Regular cardiac myocyte (primary cell): ENCODE data around the gene LAIR1. TPM values are rescaled to one million over a fixed set of nuclear protein-coding genes. Genes with fewer than 3 reads are reported as not detected.

Source experiments
- total RNA-seq: library from RNA; depleted of rRNA; stranded (reverse); fragments of >200 nt; gene quantifications from 2 replicates; pipeline ENCODE4 v1.2.3, GENCODE V29; 2014

Gene LAIR1, protein sequence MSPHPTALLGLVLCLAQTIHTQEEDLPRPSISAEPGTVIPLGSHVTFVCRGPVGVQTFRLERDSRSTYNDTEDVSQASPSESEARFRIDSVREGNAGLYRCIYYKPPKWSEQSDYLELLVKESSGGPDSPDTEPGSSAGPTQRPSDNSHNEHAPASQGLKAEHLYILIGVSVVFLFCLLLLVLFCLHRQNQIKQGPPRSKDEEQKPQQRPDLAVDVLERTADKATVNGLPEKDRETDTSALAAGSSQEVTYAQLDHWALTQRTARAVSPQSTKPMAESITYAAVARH
- 0.19 and 0.28 TPM in 2 replicates for total RNA-seq

DNA sequence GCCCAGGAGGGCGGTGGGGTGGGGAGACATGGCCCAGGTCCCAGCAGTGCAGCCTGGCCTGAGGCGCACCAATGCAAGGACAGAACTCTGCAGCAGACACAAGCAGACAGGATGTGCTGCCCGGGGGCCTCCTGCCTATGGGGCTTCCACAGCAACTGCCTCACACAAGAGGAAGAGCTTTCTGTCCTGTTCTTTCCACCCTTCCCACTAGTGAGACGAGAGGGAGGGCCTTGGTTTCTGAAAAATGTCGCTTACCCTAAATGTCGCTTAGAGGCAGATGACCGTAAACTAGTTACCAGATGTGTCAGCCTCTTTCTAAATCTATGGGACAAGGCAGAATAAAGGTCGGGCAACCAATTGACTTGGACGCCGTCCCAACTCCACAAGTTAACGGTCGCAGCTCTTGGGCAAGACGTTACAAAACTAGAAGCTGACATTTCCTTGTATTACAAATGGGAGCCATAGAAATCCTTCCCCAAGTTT is at the start of gene LAIR1:
TSS of gene LAIR1 (minus strand) at position 157 of the 483 bp plus-strand sequence. CDS start at position 30, 127 bp downstream.

DNA sequence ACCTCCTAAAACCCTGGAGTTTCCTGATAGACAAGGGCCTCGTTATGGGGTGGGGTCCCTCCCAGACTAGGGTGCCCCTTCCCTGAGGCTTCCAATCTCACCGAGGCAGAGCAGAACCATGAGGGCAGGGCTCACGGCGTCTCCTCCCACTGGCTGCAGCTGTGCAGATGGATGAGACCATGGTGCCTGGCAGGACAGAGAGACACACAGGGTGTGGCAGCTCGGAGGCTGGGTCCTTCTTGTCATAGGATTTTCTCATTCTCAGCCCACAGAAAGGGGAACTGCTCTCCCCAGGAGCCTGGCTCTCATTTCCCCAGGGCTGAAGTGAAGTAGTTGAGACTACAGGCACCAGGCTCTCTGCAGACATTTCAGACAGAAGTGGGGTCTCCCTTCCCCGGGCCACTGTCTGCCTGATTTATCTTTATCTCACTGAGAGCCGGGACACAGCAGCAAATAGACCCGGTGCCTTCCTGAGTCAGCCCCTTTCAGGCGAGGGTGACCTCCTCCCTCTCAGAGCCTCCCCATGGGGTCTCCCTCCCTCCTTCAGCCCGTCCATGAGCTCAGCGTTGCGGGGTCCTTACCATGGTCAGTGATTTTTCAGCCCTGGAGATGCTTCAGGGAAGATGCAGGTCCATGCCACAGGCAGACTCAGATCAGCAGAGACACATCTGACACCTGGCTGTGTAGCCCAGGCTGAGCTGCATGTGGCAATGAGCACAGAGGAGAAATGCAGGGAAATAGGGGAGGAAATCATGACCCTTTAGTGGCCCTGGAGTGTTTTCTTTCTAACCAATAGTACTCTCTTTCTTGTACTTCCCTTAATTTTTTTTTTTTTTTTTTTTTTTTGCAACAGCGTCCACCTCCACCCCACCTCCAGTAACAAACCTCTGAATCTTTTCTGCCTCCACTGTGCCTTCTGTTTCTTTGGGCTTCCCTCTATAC is 52.0 kb downstream of the LAIR1 start, which contains the start of gene LILRA5:
TSS of gene LILRA5 (minus strand) at position 731 of the 942 bp plus-strand sequence. CDS start at position 584, 147 bp downstream.

Other genes starting within 250 kb of the LAIR1 start
- gene TFPT, start 249.3 kb downstream of the LAIR1 start, total RNA-seq = 13.5 and 24.0 TPM in 2 replicates
- gene PRPF31, start 249.2 kb downstream of the LAIR1 start, total RNA-seq = 44.5 and 79.0 TPM in 2 replicates
- gene CNOT3, start 227.2 kb downstream of the LAIR1 start, total RNA-seq = 4.5 and 8.4 TPM in 2 replicates
- 5.1 and 9.0 TPM in 2 replicates for gene LENG1, start 205.2 kb downstream of the LAIR1 start, total RNA-seq
- 0.38 and 1.4 TPM in 2 replicates for gene TMC4, start 191.8 kb downstream of the LAIR1 start, total RNA-seq
- 45.7 and 48.3 TPM in 2 replicates for gene MBOAT7, start 175.4 kb downstream of the LAIR1 start, total RNA-seq
- 76.5 and 88.8 TPM in 2 replicates for gene TSEN34, start 173.6 kb downstream of the LAIR1 start, total RNA-seq
- 1,445 and 1,908 TPM in 2 replicates for gene RPS9, start 164.1 kb downstream of the LAIR1 start, total RNA-seq
- not detected in 2 replicates for gene LILRB3, start 141.9 kb downstream of the LAIR1 start, total RNA-seq
- not detected in 2 replicates for gene LILRA6, start 122.1 kb downstream of the LAIR1 start, total RNA-seq
- not detected in 2 replicates for gene LILRB5, start 107.7 kb downstream of the LAIR1 start, total RNA-seq
- gene LILRB2, start 83.8 kb downstream of the LAIR1 start, total RNA-seq = not detected in 2 replicates
- not detected in 2 replicates for gene LILRA5, start 51.8 kb downstream of the LAIR1 start, total RNA-seq
- gene LILRA4, start 25.8 kb downstream of the LAIR1 start, total RNA-seq = not detected in 2 replicates
- gene TTYH1, start 50.5 kb upstream of the LAIR1 start, total RNA-seq = not detected in 2 replicates
- gene LENG8, start 84.3 kb upstream of the LAIR1 start, total RNA-seq = 29.1 and 39.2 TPM in 2 replicates
- gene LENG9, start 98.8 kb upstream of the LAIR1 start, total RNA-seq = 6.5 and 11.8 TPM in 2 replicates
- 5.2 and 15.8 TPM in 2 replicates for gene CDC42EP5, start 108.4 kb upstream of the LAIR1 start, total RNA-seq
- not detected in 2 replicates for gene LAIR2, start 137.9 kb upstream of the LAIR1 start, total RNA-seq
- gene LILRA2, start 208.9 kb upstream of the LAIR1 start, total RNA-seq = not detected in 2 replicates
- gene LILRA1, start 228.7 kb upstream of the LAIR1 start, total RNA-seq = not detected in 2 replicates